Aorta (tissue), 5 donors: ENCODE measurements around the gene MINDY2. TPM values are rescaled to one million over a fixed set of nuclear protein-coding genes. Genes with fewer than 3 reads are reported as not detected.

ENCODE experiments used
- ATAC-seq: fragments of 200-7000 bp; cut with Tn5 transposase; one replicate; pipeline ENCODE4 v1.9.1; 2022; ENCODE audit warnings: moderate library complexity; ENCODE audit not compliant: low FRiP score
- DNase-seq, 2 donors: peaks; one replicate each; pipeline ENCODE4 v3.0.0-alpha.2; 2020
- H3K27ac ChIP-seq, 2 donors: one replicate each; pipeline ENCODE4 v1.5.1; 2013; ENCODE audit warnings: low read length in 2 of 2, mild to moderate bottlenecking in 2 of 2, moderate library complexity in 2 of 2, control low read depth in 1 of 2, inconsistent platforms in 1 of 2, low read depth in 1 of 2
- H3K27me3 ChIP-seq, 2 donors: one replicate each; pipeline ENCODE4 v1.6.1; 2013; ENCODE audit warnings: control low read depth in 1 of 2, low read length in 1 of 2, mild to moderate bottlenecking in 1 of 2, moderate library complexity in 1 of 2; ENCODE audit not compliant: insufficient read depth in 2 of 2, control insufficient read depth in 1 of 2
- H3K36me3 ChIP-seq, 2 donors: one replicate each; pipeline ENCODE4 v1.6.1; 2013; ENCODE audit warnings: control low read depth in 1 of 2, low read length in 1 of 2, mild to moderate bottlenecking in 1 of 2; ENCODE audit not compliant: insufficient read depth in 2 of 2, control insufficient read depth in 1 of 2
- H3K4me1 ChIP-seq, 2 donors: one replicate each; pipeline ENCODE4 v1.6.1; 2013; ENCODE audit warnings: low read length in 2 of 2, control low read depth in 1 of 2, mild to moderate bottlenecking in 1 of 2, moderate library complexity in 1 of 2; ENCODE audit not compliant: insufficient read depth in 2 of 2, control insufficient read depth in 1 of 2
- H3K4me3 ChIP-seq, 2 donors: one replicate each; pipeline ENCODE4 v1.5.1; 2013; ENCODE audit warnings: low read length in 2 of 2, control low read depth in 1 of 2, mild to moderate bottlenecking in 1 of 2
- H3K9me3 ChIP-seq: one replicate; pipeline ENCODE4 v1.6.1; 2013; ENCODE audit warnings: mild to moderate bottlenecking, low read length; ENCODE audit not compliant: control insufficient read depth
- WGBS, 2 donors: extraction: QIAGEN DNeasy Blood & Tissue Kit; methylation state at CpG; one replicate each; pipeline ENCODE4 v1.1.7; 2013; 5-methylcytosine and 5-hydroxymethylcytosine counted together
- intact Hi-C, 2 donors: fragments of 100-400 bp; cut with DNase I; formaldehyde crosslinking; loops; one replicate each; pipeline versions ENCODE4 v1.14.2 to v1.15.0; 2022
- polyA plus RNA-seq, 2 donors: library from polyadenylated mRNA; stranded (reverse); fragments of 200-250 nt; gene quantifications; one replicate each; pipeline ENCODE4 v1.2.3, GENCODE V29; 2013
- total RNA-seq, 2 donors: library from RNA; stranded (reverse); fragmentation: NEBNext Ultra II Directional; extraction: Animal tissue kit (Norgen Biotek cat#: 25700); gene quantifications; one replicate each; pipeline ENCODE4 v1.2.1, GENCODE V29; 2021
- donor health status: healthy with polysubstance abuse.
- donor health status: Bipolar disorder and iron deficiency.
- donor health status: DM: no; HTN: no; CAD: no.
- donor health status: DM: no; HTN: no; CAD: no.
- donor health status: DM: yes; HTN: yes; CAD: no.

Gene MINDY2
- total and polyA plus RNA-seq, 4 donors, result 10.1 to 48.0 (median 28.4) TPM

GRCh38 chr15:58900631-58901030 lies 129.5 kb downstream of the MINDY2 start:
- Histone ChIP-seq H3K27me3 (no peaks in the 10 kb centered on the region), H3K36me3 (peaks cover 3 to 8% of the 10 kb centered on the region in 2 donors), H3K4me3 (no peak overlapping the region), H3K27ac (no peak overlapping the region), H3K4me1 (no peaks in the 10 kb centered on the region), H3K9me3 (no peaks in the 10 kb centered on the region)
- no peak for DNase-seq
- intact Hi-C loops, result no loop called here
- no peak for ATAC-seq
- 73 to 77% methylated on average over 3 of the region's 3 CpGs for WGBS, 2 donors

- Histone ChIP-seq H3K27me3 (no peaks in the 10 kb centered on the region), H3K4me1 (no peaks in the 10 kb centered on the region), H3K9me3 (no peaks in the 10 kb centered on the region), H3K4me3 (no peak overlapping the region), H3K36me3 (no peaks in the 10 kb centered on the region), H3K27ac (no peak overlapping the region)
- intact Hi-C loops, result no loop called here
- DNase-seq (no peak), ATAC-seq (no peak)
- 92 to 94% methylated on average over 6 of the region's 6 CpGs for WGBS, 2 donors
Measured at GRCh38 chr15:58908550-58909309, 137.6 kb downstream of the MINDY2 start.

- Histone ChIP-seq H3K27me3 (no peaks in the 10 kb centered on the region), H3K4me3 (no peak overlapping the region), H3K9me3 (no peaks in the 10 kb centered on the region), H3K27ac (no peak overlapping the region), H3K36me3 (no peaks in the 10 kb centered on the region), H3K4me1 (no peaks in the 10 kb centered on the region)
- ATAC-seq (no peak), DNase-seq (no peak)
- WGBS, 2 donors, result 96 to 98% methylated on average over 1 of the region's 1 CpG
- intact Hi-C loops, result no loop called here
Measured at GRCh38 chr15:58909616-58910015, 138.5 kb downstream of the MINDY2 start.

GRCh38 chr15:58910456-58910855 lies 139.4 kb downstream of the MINDY2 start:
- no peak overlapping the region for H3K4me3 ChIP-seq
- H3K4me1 ChIP-seq, result no peaks in the 10 kb centered on the region
- no peaks in the 10 kb centered on the region for H3K9me3 ChIP-seq
- no peak overlapping the region for H3K27ac ChIP-seq
- 84 to 86% methylated on average over 4 of the region's 4 CpGs for WGBS, 2 donors
- H3K27me3 ChIP-seq, result no peaks in the 10 kb centered on the region
- ATAC-seq, result no peak
- DNase-seq, result no peak
- no peaks in the 10 kb centered on the region for H3K36me3 ChIP-seq
- intact Hi-C loops, result no loop called here

Other genes starting within 250 kb of the MINDY2 start
- 100 to 1,000 TPM in 1 of 2 donors, 10 to 100 TPM in 1; 92.8 to 115 TPM for gene ADAM10, start 21.6 kb upstream of the MINDY2 start, total RNA-seq
- 10 to 100 TPM; 11.6 to 22.3 TPM for gene ADAM10, start 21.6 kb upstream of the MINDY2 start, polyA plus RNA-seq
- gene SLTM, start 162.4 kb downstream of the MINDY2 start, total RNA-seq, result 10 to 100 TPM; 93.0 to 99.5 TPM
- 10 to 100 TPM; 42.4 to 56.8 TPM for gene SLTM, start 162.4 kb downstream of the MINDY2 start, polyA plus RNA-seq
- gene RNF111, start 216.4 kb downstream of the MINDY2 start, total RNA-seq, result 10 to 100 TPM; 28.0 to 40.7 TPM
- 10 to 100 TPM in 1 of 2 donors, 1 to 10 TPM in 1; 3.3 to 10.9 TPM for gene RNF111, start 216.4 kb downstream of the MINDY2 start, polyA plus RNA-seq